ENCODE measurements around the gene HERPUD1. TPM values are rescaled to one million over a fixed set of nuclear protein-coding genes. Genes with fewer than 3 reads are reported as not detected.

Gene HERPUD1
- total and polyA plus RNA-seq, 2 of the 13 experiments (the other 11 are each of a cell fraction or from before 2014, with no cell fraction given) = 96.2 to 323 TPM

- no peak for TF ChIP-seq ZBTB40 (IDR thresholded peaks at IDR 0.05)
- 0 out of 2 replicates have a peak, but pooled peaks have one; percentile 41 for TF ChIP-seq ZBTB40 (CRISPR knock-in tag; IDR thresholded peaks at IDR 0.05)
- TF ChIP-seq ZNF292 (CRISPR knock-in tag; IDR thresholded peaks at IDR 0.05; ENCODE audit: borderline replicate concordance, low read depth) = peak; percentile 97
- TF ChIP-seq FOXA3 (CRISPR knock-in tag; IDR thresholded peaks at IDR 0.05) = peak; percentile 30; the same call in 1 of the 2 replicates
- peak; percentile 85 for TF ChIP-seq HDAC1 (CRISPR knock-in tag; IDR thresholded peaks at IDR 0.05)
- no peak for TF ChIP-seq MAFK (conservative IDR thresholded peaks at IDR 0.05 in 1 of 2, IDR thresholded peaks at IDR 0.05 in 1 of 2; ENCODE audit: low read length in 2 of 2)
- TF ChIP-seq RCOR2 (CRISPR knock-in tag; IDR thresholded peaks at IDR 0.05) = no peak
- TF ChIP-seq ARNTL (CRISPR knock-in tag; IDR thresholded peaks at IDR 0.05) = peak; percentile 56; the same call in 1 of the 2 replicates
- TF ChIP-seq ZNF703 (CRISPR knock-in tag; IDR thresholded peaks at IDR 0.05; ENCODE audit: borderline replicate concordance) = no peak
- TF ChIP-seq HHEX (CRISPR knock-in tag; IDR thresholded peaks at IDR 0.05) = no peak
- no peak for TF ChIP-seq PCBP2 (optimal IDR thresholded peaks at IDR 0.05; ENCODE audit: low read depth, low read length, poor library complexity, severe bottlenecking)
- TF ChIP-seq ARID2 (CRISPR knock-in tag; IDR thresholded peaks at IDR 0.05; ENCODE audit: borderline replicate concordance) = peak; percentile 86; the same call in 1 of the 2 replicates
- no peak for TF ChIP-seq ZNF367 (CRISPR knock-in tag; IDR thresholded peaks at IDR 0.05; ENCODE audit: borderline replicate concordance)
- TF ChIP-seq FOXK1 (CRISPR knock-in tag; IDR thresholded peaks at IDR 0.05; ENCODE audit: borderline replicate concordance, low read depth) = 0 out of 2 replicates have a peak, but pooled peaks have one; percentile 10
- peak; percentile 50 for TF ChIP-seq HIVEP1 (CRISPR knock-in tag; IDR thresholded peaks at IDR 0.05)
- TF ChIP-seq ZNF652 (CRISPR knock-in tag; IDR thresholded peaks at IDR 0.05; ENCODE audit: borderline replicate concordance, low read depth) = no peak
- TF ChIP-seq ZNF574 (CRISPR knock-in tag; IDR thresholded peaks at IDR 0.05) = peak; percentile 41
- 0 out of 2 replicates have a peak, but pooled peaks have one; percentile 26 for TF ChIP-seq ZNF792 (CRISPR knock-in tag; IDR thresholded peaks at IDR 0.05)
Measured at GRCh38 chr16:56988948-56989945, 57.3 kb downstream of the HERPUD1 start, which contains the start of gene NLRC5 (continued).
